Measurements from ENCODE around the gene PACS1.
"Not testable (repeated sequence)": the region's sequence is repeated elsewhere in the genome, so short reads cannot be mapped to it uniquely, and the experiment has no call there.

PACS1 gene
- total RNA-seq, result 92.8 to 196 (median 132) reads per million in 4 experiments

- DNase-seq, result peak; percentile 68
Measured at GRCh38 chr11:66069715-66070603, at the start of gene PACS1. Gene PACS1 (plus strand): TSS chr11:66070272. CDS start chr11:66070487, 215 bp downstream.

GRCh38 chr11:66020618-66021357, 49.3 kb upstream of the PACS1 start:
- DNase-seq, result no peak

GRCh38 chr11:66022401-66023185, 47.5 kb upstream of the PACS1 start:
- peak; percentile 72 for DNase-seq

GRCh38 chr11:66023186-66023440, 47.0 kb upstream of the PACS1 start:
- DNase-seq, result not testable (repeated sequence)

GRCh38 chr11:66026017-66026529, 44.0 kb upstream of the PACS1 start, which contains the start of gene CATSPER1:
Gene CATSPER1 (minus strand): TSS chr11:66026479. CDS start chr11:66026379, 100 bp downstream.
- no peak for DNase-seq

GRCh38 chr11:66032957-66033735, 36.9 kb upstream of the PACS1 start:
- DNase-seq, result no peak

- no peak for DNase-seq
Measured at GRCh38 chr11:66035653-66036333, 34.3 kb upstream of the PACS1 start.

GRCh38 chr11:66036334-66036710, 33.8 kb upstream of the PACS1 start:
- no peak for DNase-seq

- DNase-seq, result no peak
Measured at GRCh38 chr11:66037327-66037726, 32.7 kb upstream of the PACS1 start.

GRCh38 chr11:66039765-66040164, 30.3 kb upstream of the PACS1 start:
- DNase-seq, result no peak

GRCh38 chr11:66042227-66042995, 27.7 kb upstream of the PACS1 start:
- DNase-seq, result no peak

GRCh38 chr11:66042996-66043906, 26.8 kb upstream of the PACS1 start:
- DNase-seq, result no peak

- DNase-seq, result no peak
Measured at GRCh38 chr11:66044757-66045156, 25.3 kb upstream of the PACS1 start.

GRCh38 chr11:66045177-66045639, 24.9 kb upstream of the PACS1 start:
- DNase-seq, result peak; percentile 82

- no peak for DNase-seq
Measured at GRCh38 chr11:66046901-66047300, 23.2 kb upstream of the PACS1 start.

GRCh38 chr11:66047541-66048365, 22.3 kb upstream of the PACS1 start:
- no peak for DNase-seq

- DNase-seq, result no peak
Measured at GRCh38 chr11:66048547-66049323, 21.3 kb upstream of the PACS1 start, which contains the start of gene GAL3ST3. Gene GAL3ST3 (minus strand): TSS chr11:66049161. CDS start chr11:66045415, 3,746 bp downstream.

Measured in effector CD8-positive, alpha-beta T cell (primary cell).